ENCODE results near the gene TCEAL3.

DNA sequence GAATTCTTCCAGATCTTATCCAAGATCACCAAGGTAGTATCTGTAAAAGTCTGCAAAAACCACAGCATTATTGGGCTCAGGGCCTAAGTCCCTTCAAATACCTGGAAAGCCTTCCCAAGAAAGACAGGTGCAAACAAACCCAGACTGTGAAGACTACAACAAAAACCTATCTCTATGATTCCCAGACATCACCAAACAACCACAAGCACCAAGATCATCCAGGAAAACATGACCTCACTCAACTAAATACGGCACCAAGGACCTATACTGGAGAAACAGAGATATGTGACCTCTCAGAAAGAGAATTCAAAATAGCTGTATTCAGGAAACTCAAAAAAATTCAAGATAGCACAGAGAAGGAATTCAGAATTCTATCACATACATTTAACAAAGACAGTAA lies 36.4 kb downstream of the TCEAL3 start:
- TF ChIP-seq, protein P1, sequence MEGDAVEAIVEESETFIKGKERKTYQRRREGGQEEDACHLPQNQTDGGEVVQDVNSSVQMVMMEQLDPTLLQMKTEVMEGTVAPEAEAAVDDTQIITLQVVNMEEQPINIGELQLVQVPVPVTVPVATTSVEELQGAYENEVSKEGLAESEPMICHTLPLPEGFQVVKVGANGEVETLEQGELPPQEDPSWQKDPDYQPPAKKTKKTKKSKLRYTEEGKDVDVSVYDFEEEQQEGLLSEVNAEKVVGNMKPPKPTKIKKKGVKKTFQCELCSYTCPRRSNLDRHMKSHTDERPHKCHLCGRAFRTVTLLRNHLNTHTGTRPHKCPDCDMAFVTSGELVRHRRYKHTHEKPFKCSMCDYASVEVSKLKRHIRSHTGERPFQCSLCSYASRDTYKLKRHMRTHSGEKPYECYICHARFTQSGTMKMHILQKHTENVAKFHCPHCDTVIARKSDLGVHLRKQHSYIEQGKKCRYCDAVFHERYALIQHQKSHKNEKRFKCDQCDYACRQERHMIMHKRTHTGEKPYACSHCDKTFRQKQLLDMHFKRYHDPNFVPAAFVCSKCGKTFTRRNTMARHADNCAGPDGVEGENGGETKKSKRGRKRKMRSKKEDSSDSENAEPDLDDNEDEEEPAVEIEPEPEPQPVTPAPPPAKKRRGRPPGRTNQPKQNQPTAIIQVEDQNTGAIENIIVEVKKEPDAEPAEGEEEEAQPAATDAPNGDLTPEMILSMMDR (conservative IDR thresholded peaks at IDR 0.05 in 1 of 2, IDR thresholded peaks at IDR 0.05 in 1 of 2; ENCODE audit: low read depth in 1 of 2, low read length in 2 of 2), result no peak
- no peak for TF ChIP-seq EZH2 (IDR thresholded peaks at IDR 0.05; ENCODE audit: low read length, missing control alignments)

Measured in fibroblast of lung (primary cell).